Adrenal gland (tissue), 5 donors: ENCODE results near the gene NOS3.

ENCODE experiments used
- POLR2A ChIP-seq, 2 donors: fragments of 450-650 bp; IDR thresholded peaks; one replicate each; pipeline ENCODE4 v1.6.1; 2017; ENCODE audit warnings: antibody characterized with exemption in 2 of 2, mild to moderate bottlenecking in 2 of 2, moderate library complexity in 1 of 2
- TF ChIP-seq, protein P1 (sequence below), 6 experiments: fragments of 450-650 bp in 4 of 6; fragments of 200-600 bp in 2 of 6; sonication (generic) in 1 of 6; IDR thresholded peaks; 1 replicate in 5 of 6; 2 replicates in 1 of 6; pipeline versions ENCODE4 v1.5.1 to v1.8.0; 2016 to 2021; ENCODE audit warnings: antibody characterized with exemption in 6 of 6, mild to moderate bottlenecking in 2 of 6, moderate library complexity in 1 of 6
- donor health status: DM: no; HTN: no; CAD: no.

DNA sequence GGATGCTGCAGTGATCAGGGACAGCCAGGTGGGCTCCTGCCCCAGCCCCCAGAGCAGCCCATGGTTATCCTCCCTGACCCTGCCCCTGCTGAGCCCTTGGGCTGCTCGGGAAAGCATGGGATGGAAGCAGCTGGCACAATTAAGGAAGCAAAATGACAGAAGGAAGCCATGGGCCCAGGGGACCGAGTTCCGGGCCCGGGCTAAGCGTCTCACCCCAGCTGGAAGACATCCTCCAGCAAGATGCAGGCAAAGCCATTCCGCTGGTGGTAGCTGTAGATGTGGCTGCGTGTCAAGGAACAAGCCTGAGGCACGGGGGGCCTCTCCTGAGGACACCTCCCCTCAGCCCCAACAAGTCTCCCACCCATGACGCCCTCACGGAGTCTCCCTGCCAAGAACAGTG, 32.4 kb downstream of the NOS3 start:
- TF ChIP-seq, protein P1, sequence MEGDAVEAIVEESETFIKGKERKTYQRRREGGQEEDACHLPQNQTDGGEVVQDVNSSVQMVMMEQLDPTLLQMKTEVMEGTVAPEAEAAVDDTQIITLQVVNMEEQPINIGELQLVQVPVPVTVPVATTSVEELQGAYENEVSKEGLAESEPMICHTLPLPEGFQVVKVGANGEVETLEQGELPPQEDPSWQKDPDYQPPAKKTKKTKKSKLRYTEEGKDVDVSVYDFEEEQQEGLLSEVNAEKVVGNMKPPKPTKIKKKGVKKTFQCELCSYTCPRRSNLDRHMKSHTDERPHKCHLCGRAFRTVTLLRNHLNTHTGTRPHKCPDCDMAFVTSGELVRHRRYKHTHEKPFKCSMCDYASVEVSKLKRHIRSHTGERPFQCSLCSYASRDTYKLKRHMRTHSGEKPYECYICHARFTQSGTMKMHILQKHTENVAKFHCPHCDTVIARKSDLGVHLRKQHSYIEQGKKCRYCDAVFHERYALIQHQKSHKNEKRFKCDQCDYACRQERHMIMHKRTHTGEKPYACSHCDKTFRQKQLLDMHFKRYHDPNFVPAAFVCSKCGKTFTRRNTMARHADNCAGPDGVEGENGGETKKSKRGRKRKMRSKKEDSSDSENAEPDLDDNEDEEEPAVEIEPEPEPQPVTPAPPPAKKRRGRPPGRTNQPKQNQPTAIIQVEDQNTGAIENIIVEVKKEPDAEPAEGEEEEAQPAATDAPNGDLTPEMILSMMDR (IDR thresholded peaks at IDR 0.05), result no peak
- no peak for TF ChIP-seq POLR2A (IDR thresholded peaks at IDR 0.05)
